HG03378 (cell line): ENCODE measurements around the gene TTLL5.

Source experiments
- ATAC-seq: cut with Tn5 transposase; IDR thresholded peaks from one replicate; pipeline ENCODE4 v1.9.1; 2021; ENCODE audit warnings: mild to moderate bottlenecking, moderate library complexity; ENCODE audit not compliant: unreplicated experiment

TTLL5 gene

DNA sequence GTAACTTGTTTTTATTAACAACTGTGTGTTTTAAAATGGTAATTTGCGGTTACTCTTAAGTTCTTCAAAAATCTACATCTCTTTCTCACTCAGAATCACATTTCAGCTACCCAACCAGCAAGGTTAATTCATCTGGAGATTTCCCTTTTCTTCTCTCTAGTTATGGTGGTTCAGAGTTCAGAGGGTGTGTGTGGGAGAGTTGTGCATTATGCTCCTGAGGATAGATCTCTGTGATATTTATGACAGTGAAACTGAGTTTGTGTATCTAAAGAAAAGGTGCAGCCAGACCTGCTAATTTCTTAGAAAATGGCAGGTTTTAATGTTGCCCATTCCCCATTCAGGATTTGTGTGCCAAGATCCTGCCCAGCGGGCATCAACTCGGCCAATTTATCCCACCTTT, 73.8 kb downstream of the TTLL5 start:
- ATAC-seq, result no peak

GRCh38 chr14:75736845-75737485, 75.9 kb downstream of the TTLL5 start:
- ATAC-seq, result no peak

GRCh38 chr14:75738192-75738591, 77.1 kb downstream of the TTLL5 start:
- ATAC-seq, result no peak

DNA sequence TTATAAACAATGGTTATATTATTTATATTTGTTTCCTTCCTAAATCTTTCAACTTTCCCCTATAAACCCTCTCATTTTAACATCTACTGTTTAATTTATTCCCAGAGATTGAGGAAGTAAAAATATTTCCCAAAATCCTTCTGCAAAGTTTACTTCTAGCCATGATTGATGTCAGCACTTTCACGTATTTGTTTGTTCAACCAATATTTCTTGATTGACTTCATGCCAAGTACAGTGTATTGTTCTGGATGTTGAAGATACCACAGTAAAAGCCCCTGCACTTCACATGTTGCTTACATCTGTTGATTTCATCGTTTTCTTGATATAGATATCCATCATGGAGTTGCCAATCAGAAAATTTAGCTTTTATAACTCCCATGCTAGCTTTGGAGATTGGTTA, 81.8 kb downstream of the TTLL5 start:
- no peak for ATAC-seq

GRCh38 chr14:75747899-75748298, 86.9 kb downstream of the TTLL5 start:
- ATAC-seq, result no peak

- no peak for ATAC-seq
These were observed 87.3 kb downstream of the TTLL5 start for GRCh38 chr14:75748336-75748735.

- no peak for ATAC-seq
These were observed 90.2 kb downstream of the TTLL5 start for GRCh38 chr14:75751296-75751695.

- ATAC-seq, result no peak
These were observed 91.0 kb downstream of the TTLL5 start for GRCh38 chr14:75752086-75752485.

DNA sequence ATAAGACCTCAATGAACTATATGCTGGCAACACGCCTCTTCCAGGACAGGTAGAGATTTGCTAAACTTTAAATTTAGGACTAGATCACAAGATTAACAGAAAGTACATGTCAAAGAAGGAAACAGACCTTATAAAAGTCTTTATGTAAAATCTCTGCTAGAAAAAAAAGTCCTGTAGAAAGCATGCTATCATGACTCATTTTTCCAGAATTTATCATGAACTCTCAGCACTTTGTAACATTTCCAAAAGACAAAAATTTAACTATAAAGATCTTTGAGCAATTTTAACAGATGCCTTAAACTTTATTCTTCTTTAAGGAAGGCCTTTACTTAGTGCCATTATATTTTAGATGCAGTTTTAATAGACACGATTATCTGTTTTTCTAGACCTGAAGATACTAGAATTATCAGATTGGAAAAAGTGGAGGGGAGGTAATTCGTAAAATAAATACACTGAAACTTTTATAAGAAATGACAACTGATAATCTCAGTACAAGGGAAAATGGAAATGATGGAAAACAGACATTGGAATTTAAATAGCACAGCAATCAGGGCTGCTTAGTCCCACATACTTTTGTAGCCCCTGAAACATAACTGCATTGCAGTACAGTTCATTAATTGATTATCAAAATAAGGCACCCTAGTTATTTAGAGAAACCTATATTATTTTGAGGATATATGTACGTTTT, 92.0 kb downstream of the TTLL5 start:
- no peak for ATAC-seq

DNA sequence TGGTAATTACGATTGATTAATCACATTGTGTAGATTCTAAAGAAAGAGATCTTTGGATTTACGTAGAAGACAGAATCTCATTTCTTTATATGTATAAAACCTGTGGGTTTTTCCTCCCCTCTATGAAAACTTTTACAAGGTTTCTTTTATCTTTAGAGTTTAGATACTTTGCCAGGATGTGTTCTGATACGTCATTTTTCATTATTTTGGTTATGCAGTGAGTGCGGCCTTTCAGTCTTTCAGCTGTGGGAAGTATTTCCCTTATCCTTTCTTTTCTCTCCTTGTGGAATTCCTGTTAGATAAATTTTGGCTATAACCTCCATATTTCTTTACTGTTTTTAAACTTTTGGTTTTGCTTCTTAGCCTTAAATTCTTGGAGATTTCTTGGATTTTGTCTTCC, 92.7 kb downstream of the TTLL5 start:
- no peak for ATAC-seq

DNA sequence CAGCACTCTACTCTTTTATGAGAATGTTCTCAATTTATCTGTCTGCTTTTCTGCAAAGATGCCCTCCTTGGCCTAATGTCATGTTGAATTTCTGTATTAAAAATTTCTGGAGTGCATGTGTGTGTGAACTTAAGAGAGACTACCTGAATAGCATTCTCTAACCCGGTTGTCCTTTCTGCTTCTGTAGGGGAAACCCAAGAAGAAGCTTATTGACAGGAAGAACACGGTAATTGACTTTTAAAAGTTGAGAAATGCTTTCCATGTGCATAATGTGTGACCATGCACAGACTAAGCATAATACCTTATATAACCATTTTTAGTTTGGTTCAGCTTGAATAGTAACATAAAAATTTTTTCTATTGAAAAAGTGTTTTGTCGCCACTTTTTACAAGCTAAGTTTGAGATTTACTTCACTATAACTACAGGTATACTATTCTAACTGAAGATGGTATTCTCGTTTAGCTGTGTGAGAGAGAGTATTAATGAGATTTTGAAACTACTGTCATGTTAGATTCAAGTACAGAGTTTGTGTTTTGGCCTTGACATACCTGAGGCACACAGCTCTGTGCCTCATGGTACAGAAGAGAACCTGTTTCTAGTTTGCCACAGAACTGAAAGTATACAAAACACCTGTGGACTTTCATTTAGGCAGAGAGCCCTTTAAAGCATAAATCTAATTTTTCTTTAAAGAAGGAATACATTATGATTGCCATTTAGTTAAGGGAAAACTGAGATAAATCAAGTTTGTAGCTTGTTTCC, 96.8 kb downstream of the TTLL5 start:
- no peak for ATAC-seq

GRCh38 chr14:75764020-75764419, 103.0 kb downstream of the TTLL5 start:
- ATAC-seq, result no peak

GRCh38 chr14:75769047-75769685, 108.1 kb downstream of the TTLL5 start:
- no peak for ATAC-seq

DNA sequence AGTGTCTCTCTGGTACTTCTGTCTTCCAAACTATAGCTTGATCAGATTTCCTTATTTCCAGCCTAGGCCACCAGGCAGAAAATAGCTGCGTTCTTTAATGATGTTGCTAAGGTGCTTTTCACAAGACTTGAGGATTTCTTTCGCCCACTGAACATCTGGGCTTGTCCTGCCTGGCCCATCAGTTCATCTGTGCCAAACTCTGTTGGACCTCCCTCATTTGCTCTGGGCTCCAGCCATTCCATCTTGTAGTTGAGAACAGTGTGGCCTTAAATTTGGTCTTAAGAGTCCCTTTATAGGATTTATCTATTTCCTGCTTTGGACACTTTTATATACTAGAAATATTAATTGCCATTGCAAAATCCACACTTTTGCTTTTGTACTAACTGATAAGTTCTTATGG, 109.6 kb downstream of the TTLL5 start:
- ATAC-seq, result no peak

GRCh38 chr14:75771595-75771994, 110.5 kb downstream of the TTLL5 start:
- ATAC-seq, result no peak

- no peak for ATAC-seq
These were observed 112.0 kb downstream of the TTLL5 start for GRCh38 chr14:75773046-75773445.

- no peak for ATAC-seq
These were observed 120.0 kb downstream of the TTLL5 start for GRCh38 chr14:75781096-75781495.

- ATAC-seq, result no peak
These were observed 122.1 kb downstream of the TTLL5 start for GRCh38 chr14:75783184-75783583.

- no peak for ATAC-seq
These were observed 122.7 kb downstream of the TTLL5 start for GRCh38 chr14:75783602-75784313.

DNA sequence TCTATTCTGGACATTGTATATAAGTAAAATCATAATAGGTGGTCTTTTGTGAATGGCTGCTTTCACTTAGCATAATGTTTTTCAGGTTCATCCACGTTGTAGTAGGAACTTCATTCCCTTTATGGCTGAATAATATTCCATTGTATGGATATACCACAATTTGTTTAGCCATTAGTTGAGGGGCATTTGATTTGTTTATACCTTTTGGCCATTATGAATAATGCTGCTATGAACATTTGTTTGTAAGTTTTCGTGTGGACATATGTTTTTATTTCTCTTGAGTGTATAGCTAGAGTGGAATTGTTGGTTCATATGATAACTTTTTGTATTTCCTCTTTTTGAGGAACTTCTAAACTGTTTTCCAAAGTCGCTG, 123.3 kb downstream of the TTLL5 start:
- no peak for ATAC-seq

- no peak for ATAC-seq
These were observed 132.8 kb downstream of the TTLL5 start for GRCh38 chr14:75793806-75794205.
